ENCODE measurements around the gene AUP1.

AUP1 gene

DNA sequence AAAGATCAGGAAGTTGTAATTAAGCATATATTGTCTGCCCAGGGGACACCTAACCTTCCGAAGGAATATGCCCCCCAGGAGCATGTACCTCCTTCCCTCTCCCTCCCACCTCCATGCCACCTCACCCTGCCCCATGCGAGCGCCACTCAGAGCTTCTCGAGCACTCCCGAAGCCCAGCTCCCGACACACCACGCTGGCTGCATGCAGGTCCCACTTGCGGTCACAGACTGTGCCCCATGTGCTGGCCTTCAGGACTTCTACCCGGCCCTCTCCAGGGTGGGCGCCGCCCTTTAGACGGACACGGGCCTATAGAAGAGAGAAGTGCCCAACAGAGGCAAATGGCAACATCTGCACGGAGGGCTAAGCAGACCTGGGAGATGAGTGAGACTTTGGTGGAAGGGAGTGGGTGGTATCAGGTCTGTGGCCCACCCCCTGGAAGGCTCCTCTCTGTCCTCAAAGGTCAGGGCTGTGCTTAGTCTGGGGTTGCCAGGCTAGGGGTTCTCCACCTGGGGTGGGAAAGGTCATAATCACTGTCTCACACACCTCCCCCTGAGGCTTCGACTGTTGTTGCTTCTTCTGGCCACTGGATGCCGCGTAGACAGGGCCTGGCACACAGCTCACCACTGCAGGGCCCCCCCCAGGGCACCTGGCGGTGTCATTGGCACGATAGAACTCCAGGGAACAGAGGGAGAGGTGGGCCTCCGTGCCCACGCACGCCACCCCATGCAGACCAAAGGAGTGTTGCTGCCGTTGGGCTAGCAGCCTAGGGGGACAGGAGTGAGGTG lies 6.9 kb upstream of the AUP1 start:
- no peak for DNase-seq (ENCODE audit: low read depth in 4 of 4, low spot score in 1 of 4)

GRCh38 chr2:74535440-74535965 lies 6.0 kb upstream of the AUP1 start:
- no peak for DNase-seq (ENCODE audit: low read depth in 4 of 4, low spot score in 1 of 4)

DNA sequence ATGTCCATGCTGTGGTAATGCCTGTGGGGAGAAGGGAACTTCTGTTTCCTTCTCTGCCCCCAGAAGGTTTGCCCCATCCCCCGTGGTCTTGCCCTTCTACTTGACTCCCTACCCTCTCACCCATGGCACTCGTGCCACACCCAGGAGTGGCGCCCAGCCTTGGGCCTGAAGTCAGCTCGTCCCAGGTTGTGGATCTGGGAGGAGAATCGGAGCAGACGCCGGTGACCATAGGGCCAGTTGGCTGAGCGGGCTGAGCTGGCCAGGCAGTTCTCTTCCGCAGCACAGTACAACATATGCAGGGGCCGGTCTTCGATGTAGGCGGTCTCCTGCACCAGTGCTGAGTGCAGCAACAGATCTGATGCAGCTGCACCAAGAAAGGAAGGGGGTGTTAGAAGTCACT lies 4.9 kb upstream of the AUP1 start:
- no peak for DNase-seq (ENCODE audit: low read depth in 4 of 4, low spot score in 1 of 4)

GRCh38 chr2:74533464-74533863 lies 4.0 kb upstream of the AUP1 start:
- no peak for DNase-seq (ENCODE audit: low read depth in 4 of 4, low spot score in 1 of 4)

DNA sequence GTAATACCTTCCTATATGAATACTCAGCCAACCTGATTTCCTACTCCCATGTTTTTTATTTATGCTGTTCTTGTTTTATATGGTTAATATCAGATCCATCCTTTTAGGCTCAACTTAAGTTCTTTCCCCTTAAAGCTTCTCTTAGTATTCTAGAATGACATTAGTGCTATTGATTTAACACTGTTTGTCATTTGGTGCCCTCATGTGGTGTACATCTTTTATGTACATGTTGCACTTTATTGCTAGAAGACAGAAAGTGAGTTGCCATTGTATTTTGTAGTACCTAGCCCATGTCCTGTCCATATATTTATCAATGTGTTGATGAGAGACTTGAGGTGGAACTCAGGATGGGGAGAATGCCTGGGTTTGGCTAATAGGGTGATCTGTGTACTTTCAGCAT lies 2.7 kb upstream of the AUP1 start:
- DNase-seq (ENCODE audit: low read depth in 4 of 4, low spot score in 1 of 4) = no peak

GRCh38 chr2:74531666-74532065 lies 2.2 kb upstream of the AUP1 start:
- no peak for DNase-seq (ENCODE audit: low read depth in 4 of 4, low spot score in 1 of 4)

DNA sequence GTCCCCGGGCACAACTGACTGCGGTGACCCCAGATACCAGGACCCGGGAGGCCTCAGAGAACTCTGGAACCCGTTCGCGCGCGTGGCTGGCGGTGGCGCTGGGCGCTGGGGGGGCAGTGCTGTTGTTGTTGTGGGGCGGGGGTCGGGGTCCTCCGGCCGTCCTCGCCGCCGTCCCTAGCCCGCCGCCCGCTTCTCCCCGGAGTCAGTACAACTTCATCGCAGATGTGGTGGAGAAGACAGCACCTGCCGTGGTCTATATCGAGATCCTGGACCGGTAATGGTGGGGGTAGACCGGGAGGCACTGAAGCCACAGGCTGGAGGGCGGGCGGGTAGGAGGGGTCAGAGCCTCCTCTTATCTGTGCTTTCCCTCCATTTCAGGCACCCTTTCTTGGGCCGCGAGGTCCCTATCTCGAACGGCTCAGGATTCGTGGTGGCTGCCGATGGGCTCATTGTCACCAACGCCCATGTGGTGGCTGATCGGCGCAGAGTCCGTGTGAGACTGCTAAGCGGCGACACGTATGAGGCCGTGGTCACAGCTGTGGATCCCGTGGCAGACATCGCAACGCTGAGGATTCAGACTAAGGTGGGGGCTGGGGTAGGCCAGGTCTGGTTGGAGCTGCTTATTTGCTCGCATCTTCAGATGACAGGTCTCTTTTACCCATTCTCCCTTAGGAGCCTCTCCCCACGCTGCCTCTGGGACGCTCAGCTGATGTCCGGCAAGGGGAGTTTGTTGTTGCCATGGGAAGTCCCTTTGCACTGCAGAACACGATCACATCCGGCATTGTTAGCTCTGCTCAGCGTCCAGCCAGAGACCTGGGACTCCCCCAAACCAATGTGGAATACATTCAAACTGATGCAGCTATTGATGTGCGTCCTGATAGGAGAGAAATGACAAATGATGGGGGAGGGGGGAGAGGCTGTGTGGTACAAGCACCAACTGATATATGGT lies 1.0 kb upstream of the AUP1 start:
- DNase-seq (ENCODE audit: low read depth in 4 of 4, low spot score in 1 of 4) = peak in 1 of 4 experiments; percentile 41

DNA sequence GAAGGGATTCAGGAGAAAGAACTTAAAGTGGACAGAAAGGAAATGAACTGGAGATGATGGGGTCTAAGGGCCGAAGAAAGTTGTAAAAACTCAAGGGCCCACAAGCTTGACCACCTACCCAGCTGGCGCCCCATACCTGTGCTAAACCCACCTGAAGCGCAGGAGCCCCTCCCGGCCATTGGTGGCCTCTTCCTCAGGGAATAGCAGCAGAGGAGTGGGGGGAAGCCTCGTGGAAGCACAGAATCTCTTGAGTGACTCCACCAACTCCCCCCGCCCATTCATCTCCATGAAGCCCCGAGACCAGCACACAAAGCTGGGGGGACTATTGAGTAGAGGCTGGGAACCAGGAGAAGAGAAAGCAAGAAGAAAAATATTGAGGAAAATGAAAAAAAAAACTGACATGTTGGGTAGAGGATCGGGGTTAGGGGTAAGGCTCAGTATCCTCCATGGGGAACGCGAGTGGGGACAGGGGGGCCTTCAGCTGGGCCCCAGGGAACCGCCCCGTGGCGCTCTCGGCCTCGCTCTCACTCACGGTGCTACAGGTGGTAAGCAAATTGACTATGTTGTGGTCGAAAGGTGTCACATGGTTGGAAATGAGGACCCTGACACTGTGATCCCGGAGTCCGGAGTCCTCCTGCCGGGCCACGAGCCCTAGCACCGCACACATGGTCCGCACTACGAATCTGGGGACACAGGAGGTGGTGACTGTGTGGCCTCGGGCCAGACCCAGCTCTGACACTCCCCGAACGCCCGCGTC lies 728 bp downstream of the AUP1 start:
- DNase-seq (ENCODE audit: low read depth in 4 of 4, low spot score in 1 of 4) = peak in 1 of 4 experiments; percentile 22

GRCh38 chr2:74527741-74528140 lies 1.8 kb downstream of the AUP1 start:
- DNase-seq (ENCODE audit: low read depth in 4 of 4, low spot score in 1 of 4) = no peak

GRCh38 chr2:74526649-74527230 lies 2.8 kb downstream of the AUP1 start:
- DNase-seq (ENCODE audit: low read depth in 4 of 4, low spot score in 1 of 4) = no peak

GRCh38 chr2:74525717-74526648 lies 3.5 kb downstream of the AUP1 start, which contains the start of gene DQX1:
DQX1 (minus strand) TSS chr2:74526231; CDS start chr2:74525729, 502 bp downstream.
- no peak for DNase-seq (ENCODE audit: low read depth in 4 of 4, low spot score in 1 of 4)

DNA sequence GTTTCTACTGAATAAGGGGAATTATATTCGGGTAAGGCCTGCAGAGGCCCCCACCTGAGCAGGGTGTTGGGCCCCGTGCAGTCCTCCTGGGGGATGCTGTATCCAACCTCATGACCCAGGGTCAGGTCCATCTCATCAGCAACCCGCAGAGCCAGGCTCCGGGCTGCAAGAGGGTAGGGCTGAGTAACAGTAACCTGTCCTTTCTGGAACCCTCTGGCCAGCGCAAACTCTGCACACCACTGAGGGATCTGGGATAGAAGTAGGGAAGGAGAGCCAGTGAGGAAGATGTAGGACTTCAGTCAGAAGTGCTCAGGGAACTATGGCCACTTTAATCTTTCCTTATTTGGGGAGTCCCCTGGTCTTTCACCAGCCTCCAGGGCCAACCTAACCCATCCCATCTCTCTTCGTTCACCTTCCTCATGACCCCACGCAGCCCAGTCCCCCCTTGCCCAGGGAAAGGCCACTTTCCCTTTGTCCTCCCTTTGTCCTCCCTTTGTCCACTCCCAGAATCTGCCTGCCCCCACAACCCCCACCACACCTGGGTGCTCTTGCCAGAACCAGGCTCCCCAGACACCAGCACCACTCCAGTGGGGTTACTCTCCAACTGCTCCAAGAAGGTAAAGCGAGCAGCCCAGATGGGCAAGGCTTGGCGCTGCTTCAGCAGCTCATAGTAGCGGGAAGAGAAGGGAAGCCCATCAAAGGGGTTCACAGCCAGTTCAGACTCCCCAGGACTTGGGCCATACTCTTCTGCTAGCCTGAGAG lies 4.4 kb downstream of the AUP1 start:
- DNase-seq (ENCODE audit: low read depth in 4 of 4, low spot score in 1 of 4) = no peak

GRCh38 chr2:74524005-74524404 lies 5.5 kb downstream of the AUP1 start:
- DNase-seq (ENCODE audit: low read depth in 4 of 4, low spot score in 1 of 4) = no peak

DNA sequence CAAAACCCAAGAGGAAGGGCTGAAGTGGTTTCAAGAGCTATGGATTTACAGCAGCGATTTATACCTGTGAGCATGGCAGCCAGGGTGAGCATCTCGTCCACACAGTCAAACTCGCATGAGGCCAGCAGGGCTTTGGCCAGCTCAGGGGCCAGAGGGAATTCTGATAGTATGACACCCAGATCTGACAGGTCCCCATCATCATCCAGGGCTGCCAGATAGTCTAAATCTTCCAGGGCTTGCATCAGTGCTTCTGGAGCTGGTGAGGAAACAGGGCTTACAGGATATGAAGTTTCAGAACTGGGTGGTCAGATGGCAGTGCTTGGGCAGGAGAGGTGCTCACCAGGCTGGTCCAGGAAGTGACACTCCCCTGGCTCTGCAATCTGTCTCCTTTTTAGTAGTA lies 7.0 kb downstream of the AUP1 start:
- no peak for DNase-seq (ENCODE audit: low read depth in 4 of 4, low spot score in 1 of 4)

GRCh38 chr2:74516650-74517049 lies 12.9 kb downstream of the AUP1 start:
- no peak for DNase-seq (ENCODE audit: low read depth in 4 of 4, low spot score in 1 of 4)

- DNase-seq (ENCODE audit: low read depth in 4 of 4, low spot score in 1 of 4) = peak in 2 of 4 experiments; percentile 66 to 72
Measured at GRCh38 chr2:74515981-74516633, 13.4 kb downstream of the AUP1 start.

GRCh38 chr2:74515271-74515980 lies 14.1 kb downstream of the AUP1 start:
- no peak for DNase-seq (ENCODE audit: low read depth in 4 of 4, low spot score in 1 of 4)
